Fibroblast of the aortic adventitia (primary cell): ENCODE measurements around the gene CUL7. TPM values are rescaled to one million over a fixed set of nuclear protein-coding genes. Genes with fewer than 3 reads are reported as not detected.

ENCODE experiments used
- DNase-seq: peaks from one replicate; pipeline ENCODE4 v3.0.0-alpha.2; 2010; ENCODE audit warnings: low read depth
- H3K4me3 ChIP-seq: 2 replicates; pipeline ENCODE4 v1.5.1; 2011; ENCODE audit warnings: low read depth, mild to moderate bottlenecking, control low read depth, low read length, moderate library complexity
- total RNA-seq: library from RNA; depleted of rRNA; stranded (reverse); fragments of >200 nt; gene quantifications from 2 replicates; pipeline ENCODE4 v1.2.3, GENCODE V29; 2012; ENCODE audit warnings: low replicate concordance
- TF ChIP-seq, protein P1 (sequence below): IDR thresholded peaks from 2 replicates; pipeline ENCODE4 v1.5.1; 2011; ENCODE audit warnings: mild to moderate bottlenecking, low read length, control low read depth, inconsistent platforms; ENCODE audit not compliant: insufficient read depth

The CUL7 gene
- total RNA-seq, 1 donor: 31.6 TPM

GRCh38 chr6:43037197-43037596, 16.5 kb downstream of the CUL7 start:
- DNase-seq: no peak
- TF ChIP-seq, protein P1, sequence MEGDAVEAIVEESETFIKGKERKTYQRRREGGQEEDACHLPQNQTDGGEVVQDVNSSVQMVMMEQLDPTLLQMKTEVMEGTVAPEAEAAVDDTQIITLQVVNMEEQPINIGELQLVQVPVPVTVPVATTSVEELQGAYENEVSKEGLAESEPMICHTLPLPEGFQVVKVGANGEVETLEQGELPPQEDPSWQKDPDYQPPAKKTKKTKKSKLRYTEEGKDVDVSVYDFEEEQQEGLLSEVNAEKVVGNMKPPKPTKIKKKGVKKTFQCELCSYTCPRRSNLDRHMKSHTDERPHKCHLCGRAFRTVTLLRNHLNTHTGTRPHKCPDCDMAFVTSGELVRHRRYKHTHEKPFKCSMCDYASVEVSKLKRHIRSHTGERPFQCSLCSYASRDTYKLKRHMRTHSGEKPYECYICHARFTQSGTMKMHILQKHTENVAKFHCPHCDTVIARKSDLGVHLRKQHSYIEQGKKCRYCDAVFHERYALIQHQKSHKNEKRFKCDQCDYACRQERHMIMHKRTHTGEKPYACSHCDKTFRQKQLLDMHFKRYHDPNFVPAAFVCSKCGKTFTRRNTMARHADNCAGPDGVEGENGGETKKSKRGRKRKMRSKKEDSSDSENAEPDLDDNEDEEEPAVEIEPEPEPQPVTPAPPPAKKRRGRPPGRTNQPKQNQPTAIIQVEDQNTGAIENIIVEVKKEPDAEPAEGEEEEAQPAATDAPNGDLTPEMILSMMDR: no peak
- no peak overlapping the region for H3K4me3 ChIP-seq

DNA sequence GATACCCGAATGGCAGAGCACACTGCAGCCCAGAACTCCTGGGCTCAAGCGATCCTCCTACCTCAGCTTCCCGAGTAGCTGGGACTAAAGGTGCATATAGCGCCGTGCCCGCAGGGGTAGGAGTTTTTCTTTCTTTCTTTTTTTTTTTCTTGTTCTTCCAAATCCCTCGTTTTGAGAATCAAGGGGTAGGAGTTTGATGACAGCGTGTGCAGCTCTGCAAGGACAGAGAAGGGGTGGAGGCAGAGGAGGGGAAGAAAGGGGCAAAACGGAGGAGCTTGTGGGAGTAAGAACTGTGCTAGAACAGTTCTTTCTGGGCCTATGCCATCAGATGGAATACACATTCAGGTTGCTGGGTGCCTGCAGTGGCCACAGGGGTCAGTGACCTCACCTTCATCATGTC, 16.9 kb downstream of the CUL7 start:
- TF ChIP-seq, protein P1: no peak
- H3K4me3 ChIP-seq: no peak overlapping the region

DNA sequence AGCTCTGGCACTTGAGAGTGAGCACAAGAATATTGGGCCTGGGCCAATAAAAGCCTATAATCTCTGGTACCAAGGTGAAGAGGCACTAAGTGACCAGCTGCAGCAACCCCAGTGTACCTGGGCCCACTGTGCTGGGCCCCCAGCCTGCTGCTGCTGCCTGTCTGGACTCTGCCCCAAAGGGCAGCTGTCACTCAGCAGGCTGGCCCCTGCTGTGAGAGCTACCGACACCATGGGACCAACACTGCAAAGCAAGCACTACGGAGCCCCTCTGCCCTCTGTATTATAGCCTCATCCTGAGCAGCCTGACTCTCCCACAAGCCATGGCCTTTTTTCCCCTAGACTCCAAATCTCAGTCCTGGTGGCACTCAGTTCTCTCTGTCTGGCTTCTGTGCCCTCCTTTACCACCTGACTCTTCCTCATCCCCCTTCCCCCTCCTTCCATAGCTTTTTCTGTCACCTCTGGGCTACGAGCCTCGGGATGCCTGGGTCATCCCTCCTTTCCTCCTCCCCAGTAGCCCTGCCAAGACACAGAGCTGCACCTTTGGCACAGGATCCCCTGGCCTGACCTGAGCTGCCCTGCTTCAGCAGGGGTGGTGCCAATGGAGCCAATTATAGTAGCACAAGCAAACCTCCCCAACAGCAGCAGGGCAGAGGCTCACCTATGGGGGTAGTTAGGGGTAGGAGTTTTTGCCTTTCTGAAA, 18.0 kb downstream of the CUL7 start:
- H3K4me3 ChIP-seq: no peak overlapping the region
- TF ChIP-seq, protein P1: no peak
- no peak for DNase-seq

More for the DNA sequence above, 16.9 kb downstream of the CUL7 start:
- no peak for DNase-seq

DNA sequence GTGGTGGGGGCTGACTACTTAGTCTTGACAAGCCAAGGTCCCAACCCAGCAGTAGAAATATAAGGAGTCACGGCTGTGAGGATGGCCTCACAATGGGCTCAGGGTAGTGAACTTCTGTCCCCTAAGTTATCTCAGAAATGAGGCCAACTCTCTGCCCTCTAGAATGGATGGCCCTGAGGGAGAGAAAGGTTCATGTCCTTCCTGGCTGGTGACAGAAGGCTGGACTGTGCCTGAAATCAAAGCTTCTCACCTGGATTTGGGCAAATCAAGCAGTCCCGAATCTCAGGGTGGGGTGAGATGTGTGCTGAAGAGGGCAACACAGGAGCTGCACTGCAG, 19.5 kb downstream of the CUL7 start:
- no peak for DNase-seq
- TF ChIP-seq, protein P1: no peak
- H3K4me3 ChIP-seq: no peak overlapping the region

- TF ChIP-seq, protein P1: no peak
- no peak overlapping the region for H3K4me3 ChIP-seq
- no peak for DNase-seq
These were observed 20.0 kb downstream of the CUL7 start for GRCh38 chr6:43033496-43034189.

- no peak for DNase-seq
- TF ChIP-seq, protein P1: no peak
These were observed 21.3 kb downstream of the CUL7 start for GRCh38 chr6:43032326-43032725.

DNA sequence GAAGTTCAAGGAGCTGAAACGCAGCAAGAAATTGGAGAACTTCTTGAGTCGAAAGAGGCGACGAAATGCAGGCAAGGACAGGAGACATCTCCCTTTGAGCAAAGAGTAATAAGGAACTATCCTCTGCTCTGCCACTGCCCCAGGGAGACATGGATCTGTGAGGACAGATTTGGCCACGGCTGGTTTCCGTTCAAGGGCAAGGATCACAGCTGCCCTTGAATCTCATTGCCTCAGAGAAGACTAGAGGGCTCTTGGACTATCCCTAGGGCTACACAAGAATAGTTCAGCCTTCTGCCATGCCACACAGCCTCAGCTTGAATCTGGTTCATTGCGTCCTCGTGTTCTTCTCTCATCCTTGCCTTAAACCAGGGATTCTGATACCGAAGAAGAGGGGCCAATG, 24.5 kb downstream of the CUL7 start:
- H3K4me3 ChIP-seq: no peak overlapping the region
- no peak for DNase-seq
- TF ChIP-seq, protein P1: no peak

More at GRCh38 chr6:43032326-43032725, 21.3 kb downstream of the CUL7 start:
- no peak overlapping the region for H3K4me3 ChIP-seq
